HG03457 (cell line): ENCODE measurements around the gene CD38.
A peak's percentile ranks its signal among the peaks of the same experiment; 100 is the strongest.
"Not testable (repeated sequence)": the region's sequence is repeated elsewhere in the genome, so short reads cannot be mapped to it uniquely, and the experiment has no call there.

ENCODE experiments used
- ATAC-seq: cut with Tn5 transposase; IDR thresholded peaks from one replicate; pipeline ENCODE4 v1.9.1; 2021; ENCODE audit warnings: moderate number of reproducible peaks; ENCODE audit not compliant: unreplicated experiment

Gene CD38

DNA sequence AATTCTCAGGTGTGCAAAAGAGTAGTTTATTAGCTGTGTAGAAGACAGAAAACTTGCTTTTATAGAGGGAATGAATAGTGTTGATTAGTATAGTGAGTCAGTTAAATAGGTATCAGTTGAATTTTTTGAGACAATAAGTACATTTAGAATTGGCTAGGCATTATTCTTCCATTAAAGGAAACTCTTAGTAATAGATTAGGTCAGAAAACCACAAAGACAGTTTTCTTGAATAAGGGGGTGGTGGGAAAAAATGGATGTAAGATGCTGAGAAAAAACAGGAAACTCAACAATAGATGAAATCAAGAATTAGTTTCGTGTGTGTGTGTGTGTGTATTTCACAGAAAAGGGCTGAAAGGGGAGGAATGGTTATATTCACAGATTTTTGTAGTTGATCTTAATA, 16.8 kb downstream of the CD38 start:
- peak; percentile 70 for ATAC-seq

DNA sequence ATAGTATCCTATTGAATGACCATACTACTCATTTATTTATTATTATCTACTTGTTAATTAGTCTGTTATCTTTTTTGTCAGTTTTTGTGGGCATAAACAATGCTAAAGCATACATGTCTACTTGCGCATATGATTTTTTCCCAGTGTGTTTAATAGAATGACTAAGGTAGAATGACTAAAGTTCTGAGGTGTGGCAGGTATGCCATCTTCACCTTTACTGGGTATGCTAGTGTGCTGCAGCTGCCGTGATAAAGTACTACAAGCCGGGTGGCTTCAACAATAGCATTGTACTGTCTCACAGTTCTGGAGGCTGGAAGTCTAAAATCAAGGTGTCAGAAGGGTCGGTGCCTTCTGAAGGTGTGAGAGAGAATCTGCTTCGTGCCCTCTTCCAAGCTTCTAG, 19.2 kb downstream of the CD38 start:
- no peak for ATAC-seq

DNA sequence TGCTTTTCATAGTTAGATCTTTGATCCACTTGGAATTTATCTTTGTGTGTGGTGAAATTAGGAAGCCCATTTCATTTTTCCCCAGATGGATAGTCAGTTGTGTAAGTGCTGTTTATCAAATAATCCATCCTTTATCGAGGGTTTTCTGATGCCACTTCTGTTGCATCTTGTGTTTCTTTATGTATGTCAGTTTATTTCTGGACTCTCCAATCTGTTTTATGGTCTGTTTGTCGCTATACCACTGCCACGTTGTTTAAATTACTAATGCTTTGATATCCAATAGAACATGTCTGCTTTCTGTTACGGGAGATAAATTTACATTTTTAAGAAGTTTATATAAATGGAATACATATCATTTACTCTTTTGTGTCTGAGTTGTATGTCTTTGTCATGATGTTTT, 21.0 kb downstream of the CD38 start:
- ATAC-seq, result no peak

DNA sequence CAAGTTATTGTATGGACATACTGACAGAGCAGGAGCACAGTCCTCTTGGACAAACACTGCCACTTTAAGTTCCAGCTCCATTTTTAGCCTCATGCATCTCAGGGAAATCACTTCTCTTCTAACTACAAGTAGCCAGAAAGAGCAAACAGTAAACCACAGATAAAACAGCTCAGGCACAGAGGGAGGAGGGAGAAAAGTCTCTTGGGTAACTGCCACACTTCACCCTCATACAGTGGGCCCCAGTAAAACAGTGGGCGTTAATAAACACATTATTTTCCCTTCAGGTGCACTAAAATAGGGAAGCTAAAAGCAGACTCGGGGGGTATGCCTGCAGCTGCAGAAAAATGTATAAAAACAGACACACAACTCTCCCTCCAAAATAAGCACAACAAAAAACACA, 21.6 kb downstream of the CD38 start:
- ATAC-seq, result no peak

DNA sequence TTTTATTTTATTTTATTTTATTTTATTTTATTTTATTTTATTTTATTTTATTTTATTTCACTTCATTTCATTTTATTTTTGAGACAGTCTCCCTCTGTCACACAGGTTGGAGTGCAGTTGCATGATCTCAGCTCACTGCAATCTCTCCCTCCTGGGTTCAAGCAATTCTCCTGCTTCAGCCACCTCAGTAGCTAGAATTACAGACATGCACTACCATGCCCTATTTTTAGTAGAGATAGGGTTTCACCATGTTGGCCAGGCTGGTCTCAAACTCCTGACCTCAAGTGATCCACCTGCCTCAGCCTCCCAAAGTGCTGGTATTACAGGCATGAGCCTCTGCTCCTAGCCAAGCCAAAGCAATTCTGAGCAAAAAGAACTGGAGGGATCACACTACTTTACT, 24.4 kb downstream of the CD38 start:
- not testable (repeated sequence) for ATAC-seq

DNA sequence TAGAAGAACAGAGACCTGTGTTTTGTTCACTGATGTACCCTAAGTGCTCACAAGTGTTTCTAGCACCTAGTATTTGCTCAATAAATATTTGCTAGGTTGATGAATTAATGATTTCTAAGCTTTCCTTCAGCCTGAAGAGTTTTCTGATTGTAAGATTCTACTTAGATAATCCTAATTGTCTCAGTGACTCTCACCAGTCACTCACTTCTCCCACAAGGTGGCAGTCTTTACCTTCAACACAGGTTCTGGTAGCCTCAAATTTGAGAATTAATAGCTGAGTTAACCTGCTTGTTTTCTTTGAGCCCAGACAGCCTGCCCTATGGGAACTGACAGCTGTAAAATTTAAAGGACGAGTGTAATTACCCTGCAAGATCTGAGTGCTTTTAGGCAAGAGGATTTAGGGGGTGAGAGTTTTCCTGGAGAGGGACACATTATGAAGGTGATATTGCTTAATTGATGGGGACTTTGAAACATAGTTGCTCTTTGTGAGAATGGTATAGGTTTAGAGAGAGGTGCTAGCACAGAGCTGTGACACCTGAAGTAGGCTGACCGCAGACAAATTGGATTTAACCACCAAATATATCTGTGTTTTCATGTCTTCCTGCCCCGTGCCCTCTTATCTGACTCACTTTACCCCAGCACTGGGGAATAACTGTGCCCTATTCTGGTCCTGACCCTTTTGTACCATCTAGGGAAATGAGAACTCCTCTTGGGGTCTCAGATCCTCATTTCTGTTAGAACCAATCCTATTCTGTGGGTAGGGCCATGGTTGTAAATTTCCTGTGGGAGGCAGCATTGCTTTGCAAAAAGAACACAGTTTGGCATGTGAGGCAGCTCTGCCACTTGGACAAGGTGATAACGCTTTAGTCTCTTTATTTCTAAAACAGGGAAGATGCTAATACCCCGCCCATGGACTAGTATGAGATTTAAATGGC, 27.7 kb downstream of the CD38 start:
- ATAC-seq, result peak; percentile 33

DNA sequence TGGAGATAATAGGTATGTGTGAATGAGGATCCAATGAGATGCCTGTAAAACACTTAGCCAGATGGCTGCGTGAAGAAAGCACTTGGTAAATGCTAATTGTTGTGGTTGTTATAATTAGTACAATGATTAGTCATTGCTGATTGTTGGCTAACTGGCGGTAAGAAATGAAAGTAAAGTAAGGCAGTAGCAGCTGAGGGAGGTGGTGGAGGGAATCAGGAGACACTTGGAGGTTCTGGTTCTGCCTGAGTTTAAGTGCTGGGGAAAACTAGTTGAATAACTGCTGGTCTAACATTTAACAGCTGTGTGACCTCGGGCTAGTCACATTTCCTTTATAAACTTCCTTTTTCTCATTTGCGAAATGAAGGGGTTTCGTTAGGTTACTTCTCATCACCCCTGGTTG, 30.9 kb downstream of the CD38 start:
- peak; percentile 89 for ATAC-seq

DNA sequence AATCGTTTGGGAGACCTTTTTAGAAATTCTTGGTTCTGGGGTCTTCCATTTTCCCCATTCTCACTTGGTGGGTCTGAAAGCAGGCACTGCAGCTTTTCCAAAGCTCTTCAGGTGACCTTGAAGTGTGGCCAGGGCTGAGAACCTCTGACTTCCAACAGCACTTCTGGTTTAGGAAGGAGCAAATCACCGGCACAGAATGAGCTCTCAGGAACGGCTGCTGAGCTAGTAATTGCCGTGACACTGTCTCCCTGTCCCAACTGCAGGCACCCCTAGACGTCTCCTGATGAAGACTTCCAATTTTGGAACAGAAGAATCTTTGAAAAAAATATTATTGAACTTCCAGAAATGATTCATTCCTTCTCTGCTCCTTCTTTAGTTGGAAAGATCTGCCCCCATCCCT, 31.3 kb downstream of the CD38 start:
- ATAC-seq, result peak; percentile 1

DNA sequence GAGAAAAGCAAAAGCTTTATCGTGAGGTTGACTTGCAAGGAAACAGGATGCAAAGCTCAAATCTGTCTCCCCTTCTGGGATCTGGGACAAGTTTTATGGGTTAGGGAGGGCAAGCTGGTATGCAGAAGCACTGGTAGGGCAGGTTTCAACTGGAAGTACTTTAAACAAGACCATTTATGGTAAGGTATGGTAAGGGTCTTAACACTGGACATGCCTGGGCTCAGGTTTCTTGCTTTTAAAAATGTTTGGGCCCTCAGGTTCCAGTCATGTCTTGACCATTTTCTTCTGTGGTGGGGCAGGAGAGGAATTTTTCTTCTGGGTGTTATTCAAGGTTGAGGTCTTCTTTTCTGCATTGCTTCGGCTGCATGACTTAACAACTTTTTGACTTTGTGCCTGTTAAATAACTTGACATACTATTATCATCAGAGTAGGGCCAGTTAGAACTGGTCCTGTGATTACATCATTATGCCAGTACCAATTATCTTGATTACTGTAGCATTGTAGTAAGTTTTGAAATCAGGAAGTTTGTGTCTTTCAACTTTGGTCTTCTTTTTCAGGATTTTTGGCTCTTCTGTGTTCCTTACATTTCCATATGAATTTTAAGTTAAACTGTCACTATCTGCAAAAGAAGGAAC, 33.7 kb downstream of the CD38 start:
- no peak for ATAC-seq

DNA sequence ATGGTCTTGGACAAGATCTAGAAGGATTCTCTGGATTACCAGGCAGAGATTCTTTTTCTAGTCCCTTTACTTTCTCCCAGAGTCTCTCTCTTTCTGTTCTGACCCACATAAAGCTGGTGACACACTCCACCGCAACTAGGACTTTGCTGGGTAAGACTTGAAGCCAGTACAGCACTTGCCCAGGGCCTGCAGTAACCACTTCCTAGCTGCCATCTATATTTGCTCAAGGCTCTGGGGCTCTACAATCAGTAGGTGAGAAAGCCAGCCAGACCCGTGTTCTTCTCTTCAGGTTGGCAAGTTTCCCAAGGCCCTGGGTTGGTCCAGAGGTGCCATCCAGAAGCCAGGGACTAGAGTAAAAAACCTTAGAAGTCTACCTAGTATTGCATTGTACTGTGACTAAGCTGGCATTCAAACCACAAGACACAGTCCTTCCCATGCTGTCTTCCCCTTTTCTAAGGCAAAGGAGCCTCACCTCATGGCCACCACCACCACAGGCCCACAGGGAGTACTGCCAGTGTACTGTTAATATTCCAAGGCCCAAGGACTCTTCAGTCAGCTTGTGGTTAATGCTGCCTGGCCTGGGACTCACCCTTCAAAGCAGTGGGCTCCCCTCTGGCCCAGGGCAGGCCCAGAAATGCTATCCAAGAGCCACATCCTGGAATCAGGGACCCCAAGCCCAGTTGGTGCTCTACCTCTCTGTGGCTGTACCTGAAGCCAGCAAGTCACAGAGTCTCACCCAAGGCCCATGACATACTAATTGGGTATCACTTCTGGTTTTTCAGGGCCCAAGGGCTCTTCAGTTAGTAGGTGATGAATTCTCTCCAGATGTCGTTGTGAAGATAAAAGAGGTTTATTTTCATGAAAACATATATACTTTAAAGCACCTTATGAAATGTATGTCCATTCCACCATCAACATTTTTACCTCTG, 54.7 kb downstream of the CD38 start:
- no peak for ATAC-seq

DNA sequence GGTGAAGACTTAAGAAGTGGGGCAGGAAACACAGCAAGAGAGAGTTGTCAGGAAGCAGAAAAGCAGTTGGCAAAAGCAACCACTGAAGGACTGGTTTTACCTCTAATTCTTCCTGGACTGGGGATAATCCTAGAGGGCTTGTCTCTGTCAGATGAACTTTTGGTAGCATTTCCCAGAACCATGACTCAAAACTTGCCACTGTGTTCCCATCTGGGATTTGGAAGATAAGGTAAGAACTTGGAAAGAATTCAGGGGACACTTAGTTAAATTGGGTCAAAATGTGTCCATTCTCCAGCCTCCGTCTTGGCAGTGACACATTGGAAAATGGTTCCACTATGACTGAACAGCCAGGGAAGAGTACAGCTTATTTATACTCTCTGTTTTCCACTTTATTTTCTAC, 55.7 kb downstream of the CD38 start:
- ATAC-seq, result no peak

DNA sequence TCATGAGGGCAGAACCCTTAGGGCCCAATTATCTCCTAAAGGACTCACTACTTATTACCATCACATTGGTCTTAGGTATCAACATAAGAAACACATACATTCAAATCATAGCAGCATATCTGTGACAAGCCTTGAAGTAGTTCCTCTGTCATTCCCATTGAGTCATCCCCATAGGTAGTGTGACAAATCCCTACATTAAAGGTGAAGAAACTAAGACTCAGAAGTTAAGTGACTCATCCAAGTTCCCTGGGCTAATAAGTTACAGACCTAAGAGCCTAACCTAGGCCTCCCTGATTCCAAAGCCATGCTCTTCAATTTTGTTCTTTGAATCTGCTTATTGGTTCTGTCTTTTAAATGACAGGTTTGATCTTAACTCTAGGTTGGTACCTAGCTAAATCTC, 58.2 kb downstream of the CD38 start:
- peak; percentile 46 for ATAC-seq

DNA sequence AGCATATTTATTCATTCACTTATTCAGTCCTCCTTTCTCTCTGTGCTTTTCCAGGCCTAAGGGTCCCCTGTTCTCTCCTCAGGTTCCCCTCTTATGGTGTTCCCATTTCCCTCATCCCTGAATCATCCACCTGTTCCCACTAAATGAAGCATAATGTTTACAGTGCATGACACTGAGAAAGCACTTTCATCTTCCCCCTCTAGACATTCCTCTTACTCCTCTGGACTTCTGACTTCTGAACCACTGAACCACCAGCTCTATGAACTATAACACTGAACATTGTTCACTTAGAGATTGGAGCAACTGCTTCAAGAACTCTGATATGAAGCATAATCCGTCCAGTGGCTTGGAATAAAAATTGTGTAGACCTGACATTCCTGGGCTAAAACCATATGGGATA, 59.5 kb downstream of the CD38 start:
- no peak for ATAC-seq

DNA sequence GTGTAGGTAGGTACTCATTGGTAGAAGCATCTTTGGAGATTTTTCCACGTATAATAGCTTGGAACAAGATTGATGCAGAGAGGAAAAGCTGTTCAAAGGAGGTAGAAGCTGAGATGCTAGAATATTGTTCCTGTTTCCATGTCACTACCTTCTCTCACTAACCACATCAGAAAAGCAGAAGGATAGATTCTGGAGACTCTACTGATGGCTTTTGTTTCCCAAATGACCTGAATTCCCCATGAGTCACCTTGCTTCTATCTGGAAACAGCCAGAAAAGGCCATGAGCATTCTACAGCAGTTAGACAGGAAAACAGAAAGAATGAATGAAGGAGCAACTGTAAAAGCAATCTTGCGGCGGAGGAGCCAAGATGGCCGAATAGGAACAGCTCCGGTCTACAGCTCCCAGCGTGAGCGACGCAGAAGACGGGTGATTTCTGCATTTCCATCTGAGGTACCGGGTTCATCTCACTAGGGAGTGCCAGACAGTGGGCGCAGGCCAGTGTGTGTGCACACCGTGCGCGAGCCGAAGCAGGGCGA, 63.1 kb downstream of the CD38 start:
- not testable (repeated sequence) for ATAC-seq

DNA sequence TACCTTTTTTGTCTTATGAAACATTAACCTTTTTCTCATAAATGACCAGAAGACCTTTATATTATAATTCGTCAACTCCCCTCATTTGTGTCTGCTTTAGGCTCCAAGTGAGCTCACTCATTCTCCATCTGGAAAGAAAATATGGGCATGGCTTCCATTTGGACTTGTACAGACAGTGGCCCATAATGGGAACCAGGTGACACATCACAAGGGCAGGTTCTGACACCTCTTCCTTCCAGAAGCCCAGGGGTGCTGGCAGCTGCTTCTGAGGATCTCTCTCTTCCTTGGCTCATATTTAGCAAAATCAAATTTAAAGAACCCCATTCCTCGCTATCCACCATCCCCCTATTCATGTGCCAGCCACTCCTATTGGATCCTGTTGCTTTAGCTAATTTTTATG, 69.6 kb downstream of the CD38 start:
- ATAC-seq, result no peak

DNA sequence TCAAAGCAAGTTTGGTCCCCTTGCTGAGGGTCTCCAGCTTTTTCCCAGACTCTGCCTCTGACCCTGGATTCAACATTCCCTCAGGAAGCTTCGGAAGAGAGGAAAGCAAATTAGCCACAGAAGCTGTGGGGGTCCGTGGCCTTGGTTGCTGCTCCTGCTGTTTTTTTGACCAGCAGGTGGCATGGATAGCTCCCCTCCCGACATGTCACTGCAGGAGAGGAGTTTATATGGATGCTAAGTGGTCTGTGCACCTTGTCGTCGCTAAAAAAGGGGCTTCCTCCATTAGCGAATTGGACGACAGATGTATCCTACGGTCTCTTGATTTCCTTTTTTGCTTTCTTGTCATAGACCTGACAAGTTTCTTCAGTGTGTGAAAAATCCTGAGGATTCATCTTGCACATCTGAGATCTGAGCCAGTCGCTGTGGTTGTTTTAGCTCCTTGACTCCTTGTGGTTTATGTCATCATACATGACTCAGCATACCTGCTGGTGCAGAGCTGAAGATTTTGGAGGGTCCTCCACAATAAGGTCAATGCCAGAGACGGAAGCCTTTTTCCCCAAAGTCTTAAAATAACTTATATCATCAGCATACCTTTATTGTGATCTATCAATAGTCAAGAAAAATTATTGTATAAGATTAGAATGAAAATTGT, 70.2 kb downstream of the CD38 start:
- ATAC-seq, result no peak

DNA sequence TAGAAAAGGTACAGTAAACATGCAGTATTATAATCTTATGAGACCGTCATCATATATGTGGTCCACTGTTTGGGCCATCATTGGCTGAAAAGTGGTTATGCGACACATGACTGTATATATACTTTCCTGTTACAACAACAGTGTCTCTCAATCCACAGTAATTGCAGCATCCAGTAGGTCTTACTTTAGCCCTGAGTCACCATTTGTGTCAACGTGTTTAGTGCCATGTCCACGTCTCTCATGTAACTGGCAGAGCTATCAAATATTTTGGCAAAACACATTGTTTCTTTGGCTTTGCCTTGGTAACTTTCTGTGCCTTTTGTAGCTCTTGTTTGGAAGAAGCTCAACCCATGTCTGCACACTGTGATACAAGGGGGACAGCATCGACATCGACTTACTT, 73.8 kb downstream of the CD38 start:
- no peak for ATAC-seq

DNA sequence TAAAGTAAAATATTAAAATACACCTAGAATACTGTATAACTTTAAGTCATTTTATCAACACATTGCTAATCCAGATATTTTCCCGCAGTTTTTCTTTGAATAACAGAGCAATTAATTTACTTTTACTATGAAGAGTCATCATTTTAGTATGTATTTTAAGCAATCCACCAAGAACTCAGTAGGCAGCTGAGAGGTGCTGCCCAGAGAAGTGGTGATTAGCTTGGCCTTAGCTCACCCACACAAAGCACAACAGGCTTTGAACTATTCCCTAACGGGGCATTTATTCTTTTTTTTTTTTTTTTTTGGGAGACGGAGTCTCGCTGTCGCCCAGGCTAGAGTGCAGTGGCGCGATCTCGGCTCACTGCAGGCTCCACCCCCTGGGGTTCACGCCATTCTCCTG, 74.4 kb downstream of the CD38 start:
- no peak for ATAC-seq

DNA sequence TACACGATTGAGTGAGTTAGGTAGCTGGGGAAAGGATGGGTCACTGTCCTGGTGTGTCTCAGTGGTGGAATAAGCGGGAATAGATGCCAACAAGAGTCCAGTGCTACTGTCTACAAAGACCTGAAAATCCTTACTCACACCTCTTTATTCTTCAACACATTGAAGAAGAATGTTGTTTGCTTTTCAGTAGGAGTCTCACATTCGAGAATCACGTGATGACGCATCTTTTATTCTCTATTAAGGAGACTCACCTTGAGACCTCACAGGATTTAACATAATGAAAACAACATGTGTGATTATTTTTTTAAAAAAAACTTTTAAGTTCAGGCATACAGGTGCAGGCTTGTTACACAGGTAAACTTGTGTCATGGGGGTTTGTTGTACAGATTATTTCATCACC, 75.2 kb downstream of the CD38 start:
- ATAC-seq, result no peak

DNA sequence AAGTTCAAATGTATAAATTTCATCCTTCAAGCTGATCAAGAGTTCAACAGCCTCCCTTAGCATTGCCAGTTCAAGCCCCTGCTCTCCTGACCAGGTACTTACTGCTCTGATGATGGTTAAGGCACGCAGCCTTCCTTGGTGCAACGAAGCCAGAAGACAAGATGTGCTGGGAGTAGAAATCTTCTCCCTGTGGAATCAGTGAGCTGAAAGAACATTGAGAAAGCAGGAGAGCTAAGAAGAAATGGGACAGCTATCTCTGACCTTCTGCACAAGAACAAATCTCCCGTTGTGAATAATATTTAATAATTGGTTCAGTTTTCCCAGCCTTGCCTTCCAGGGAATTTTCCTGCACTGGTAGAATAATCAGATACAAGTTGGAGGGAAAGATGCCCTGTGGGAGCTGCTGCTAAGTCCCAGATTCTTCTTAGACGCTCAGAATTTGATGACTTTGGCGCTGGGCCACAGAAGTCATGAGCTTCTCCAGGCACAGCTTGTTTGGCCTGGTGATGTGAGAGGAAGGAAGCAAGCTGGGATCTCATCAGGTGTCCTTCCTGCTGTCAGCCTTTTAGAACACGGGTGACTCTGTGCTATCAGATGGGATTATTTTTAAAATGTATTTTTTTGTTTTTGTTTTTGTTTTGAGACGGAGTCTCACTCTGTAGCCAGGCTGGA, 77.8 kb downstream of the CD38 start:
- no peak for ATAC-seq
